ENCODE results near the gene ATP8A2.

The ATP8A2 gene

DNA sequence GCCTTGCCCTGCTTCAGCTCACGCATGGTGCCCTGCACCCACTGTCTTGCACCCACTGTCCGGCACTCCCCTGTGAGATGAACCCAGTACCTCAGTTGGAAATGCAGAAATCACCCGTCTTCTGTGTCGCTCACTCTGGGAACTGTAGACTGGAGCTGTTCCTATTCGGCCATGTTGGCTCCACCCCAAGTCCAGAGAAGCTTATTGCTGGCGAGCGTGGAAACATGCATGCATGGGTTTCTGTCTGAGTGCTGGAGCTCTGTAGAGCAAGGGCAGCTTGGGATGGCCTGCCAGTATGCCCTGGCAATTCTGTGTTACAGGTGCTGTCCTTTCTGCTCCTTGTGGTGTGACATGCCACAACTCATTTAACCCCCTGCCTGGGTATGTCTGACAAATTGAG lies 527.2 kb downstream of the ATP8A2 start:
- no peak for DNase-seq (ENCODE audit: low read depth)
- H3K4me3 ChIP-seq (ENCODE audit: low read length), result no peak overlapping the region
- TF ChIP-seq, protein P1, sequence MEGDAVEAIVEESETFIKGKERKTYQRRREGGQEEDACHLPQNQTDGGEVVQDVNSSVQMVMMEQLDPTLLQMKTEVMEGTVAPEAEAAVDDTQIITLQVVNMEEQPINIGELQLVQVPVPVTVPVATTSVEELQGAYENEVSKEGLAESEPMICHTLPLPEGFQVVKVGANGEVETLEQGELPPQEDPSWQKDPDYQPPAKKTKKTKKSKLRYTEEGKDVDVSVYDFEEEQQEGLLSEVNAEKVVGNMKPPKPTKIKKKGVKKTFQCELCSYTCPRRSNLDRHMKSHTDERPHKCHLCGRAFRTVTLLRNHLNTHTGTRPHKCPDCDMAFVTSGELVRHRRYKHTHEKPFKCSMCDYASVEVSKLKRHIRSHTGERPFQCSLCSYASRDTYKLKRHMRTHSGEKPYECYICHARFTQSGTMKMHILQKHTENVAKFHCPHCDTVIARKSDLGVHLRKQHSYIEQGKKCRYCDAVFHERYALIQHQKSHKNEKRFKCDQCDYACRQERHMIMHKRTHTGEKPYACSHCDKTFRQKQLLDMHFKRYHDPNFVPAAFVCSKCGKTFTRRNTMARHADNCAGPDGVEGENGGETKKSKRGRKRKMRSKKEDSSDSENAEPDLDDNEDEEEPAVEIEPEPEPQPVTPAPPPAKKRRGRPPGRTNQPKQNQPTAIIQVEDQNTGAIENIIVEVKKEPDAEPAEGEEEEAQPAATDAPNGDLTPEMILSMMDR (IDR thresholded peaks at IDR 0.05; ENCODE audit: insufficient read depth, low read depth, low read length, missing control alignments), result no peak

DNA sequence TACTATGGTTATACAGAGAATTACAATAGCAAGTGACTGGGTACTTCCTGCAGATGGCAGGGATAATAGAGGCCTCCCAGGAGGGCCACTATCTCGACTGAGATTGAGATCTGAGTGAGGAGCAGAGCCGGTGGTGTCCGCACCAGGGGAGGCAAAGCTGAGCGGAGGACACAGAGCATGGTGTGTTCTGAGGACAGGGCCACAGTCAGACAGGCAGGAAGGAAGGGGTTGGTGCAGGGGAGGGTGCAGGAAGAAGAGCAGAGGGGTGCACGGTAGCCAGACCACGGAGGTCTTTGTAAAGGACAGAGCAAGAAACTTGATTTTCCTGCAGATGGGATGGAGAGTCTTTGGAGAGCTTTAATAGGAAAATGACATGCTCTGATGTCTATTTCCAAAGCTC lies 527.7 kb downstream of the ATP8A2 start:
- no peak for DNase-seq (ENCODE audit: low read depth)
- TF ChIP-seq, protein P1 (IDR thresholded peaks at IDR 0.05; ENCODE audit: insufficient read depth, low read depth, low read length, missing control alignments), result no peak

DNA sequence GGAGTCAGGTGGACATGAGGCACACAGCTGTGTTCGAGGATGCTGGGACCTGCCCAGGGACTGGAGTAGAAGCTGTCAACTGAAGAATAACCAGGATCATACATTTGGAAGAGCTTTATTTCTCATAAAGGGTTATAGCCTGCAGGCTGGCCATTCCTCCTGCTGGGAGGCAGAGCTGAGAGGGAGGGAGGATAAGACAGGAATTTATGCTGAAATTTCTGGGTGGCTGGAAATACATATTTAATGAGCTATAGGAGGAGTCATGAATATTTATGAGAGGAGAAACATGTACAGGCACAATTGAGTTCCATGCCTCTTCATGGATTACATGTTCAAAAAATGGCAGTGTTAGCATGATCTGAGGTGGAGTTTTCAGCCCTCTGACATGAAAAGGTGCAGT lies 528.2 kb downstream of the ATP8A2 start:
- no peak overlapping the region for H3K4me3 ChIP-seq (ENCODE audit: low read length)
- DNase-seq (ENCODE audit: low read depth), result no peak
- TF ChIP-seq, protein P1 (IDR thresholded peaks at IDR 0.05; ENCODE audit: insufficient read depth, low read depth, low read length, missing control alignments), result no peak

More for the DNA sequence above, 527.7 kb downstream of the ATP8A2 start:
- H3K4me3 ChIP-seq (ENCODE audit: low read length), result no peak overlapping the region

DNA sequence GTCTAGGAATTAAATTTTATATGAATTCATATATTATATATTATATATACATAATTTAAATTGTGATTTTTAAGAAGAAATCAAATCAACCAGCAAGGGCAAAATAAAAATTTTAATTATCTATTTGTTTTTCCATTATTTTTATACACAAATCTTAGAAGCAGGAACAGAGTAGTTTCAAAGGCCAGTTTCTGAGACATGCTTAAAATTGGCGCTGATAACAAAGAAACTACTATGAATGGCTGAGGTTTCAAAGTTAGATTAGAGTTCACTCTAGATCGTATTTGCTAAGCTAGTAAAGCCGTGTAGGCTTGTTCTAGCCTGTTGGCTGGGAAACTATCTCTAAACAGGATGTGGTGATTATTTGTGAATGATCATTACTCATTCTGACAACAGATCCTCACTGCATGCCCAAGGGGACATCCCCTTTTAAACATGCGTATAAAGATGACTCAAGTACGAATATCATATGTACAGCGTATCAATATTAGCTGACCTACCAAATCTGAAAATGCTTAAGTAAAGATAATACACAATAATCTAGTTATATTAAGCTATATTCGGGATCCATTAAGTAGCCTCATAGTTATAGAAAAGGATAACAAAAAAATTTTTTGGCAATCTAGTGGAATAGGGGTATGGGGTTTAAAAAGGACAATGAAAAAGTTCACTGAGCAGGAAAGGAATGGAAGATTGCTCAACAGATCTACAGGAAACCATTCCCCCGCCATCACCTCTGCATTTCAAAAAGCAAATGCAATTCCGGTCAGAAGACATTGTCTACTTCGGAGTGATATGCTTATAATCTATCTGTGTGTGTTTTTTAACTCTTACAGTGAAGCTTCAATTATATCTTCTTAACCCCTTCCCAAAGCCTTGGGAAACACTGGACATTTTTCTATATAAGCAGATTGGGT lies 529.9 kb downstream of the ATP8A2 start:
- TF ChIP-seq, protein P1 (IDR thresholded peaks at IDR 0.05; ENCODE audit: insufficient read depth, low read depth, low read length, missing control alignments), result no peak
- H3K4me3 ChIP-seq (ENCODE audit: low read length), result no peak overlapping the region
- peak; percentile 97 for DNase-seq (ENCODE audit: low read depth)

DNA sequence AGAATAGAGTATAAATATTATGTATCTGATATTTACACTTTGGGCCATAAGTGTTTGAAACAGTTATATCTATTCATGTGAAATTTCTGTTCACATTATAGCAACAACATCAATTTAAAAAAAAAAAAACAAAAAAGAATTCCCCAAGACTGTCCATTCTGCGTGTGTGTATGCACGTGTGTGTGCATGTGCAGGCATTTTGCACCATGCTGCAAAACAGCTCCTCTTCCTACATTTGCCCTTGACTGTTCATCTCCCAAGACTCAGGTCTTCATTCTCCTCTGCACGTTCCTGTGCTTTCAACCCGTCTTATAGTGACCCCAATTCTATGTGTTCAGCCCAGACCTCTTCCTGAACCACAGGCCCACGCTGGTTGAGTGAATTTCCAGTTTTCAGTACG lies 530.7 kb downstream of the ATP8A2 start:
- no peak for DNase-seq (ENCODE audit: low read depth)
- TF ChIP-seq, protein P1 (IDR thresholded peaks at IDR 0.05; ENCODE audit: insufficient read depth, low read depth, low read length, missing control alignments), result no peak
- H3K4me3 ChIP-seq (ENCODE audit: low read length), result no peak overlapping the region

DNA sequence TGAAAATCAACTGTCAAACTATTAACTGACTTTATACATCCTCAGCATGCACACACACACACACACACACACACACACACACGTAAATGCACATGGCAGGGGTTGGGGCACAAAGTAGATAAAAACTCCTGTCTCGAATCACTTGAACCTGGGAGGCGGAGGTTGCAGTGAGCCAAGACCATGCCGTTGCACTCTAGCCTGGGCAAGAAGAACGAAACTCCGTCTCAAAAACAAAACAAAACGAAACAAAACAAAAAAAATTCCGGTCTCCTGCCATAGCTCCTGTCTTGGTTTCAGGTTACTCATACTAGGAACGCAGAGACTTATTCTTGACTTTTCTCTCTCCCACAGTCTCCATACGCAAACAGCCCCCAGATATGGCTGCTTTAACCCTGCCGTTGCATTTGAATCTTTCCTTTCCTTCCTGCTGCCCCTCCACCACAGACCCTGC lies 531.1 kb downstream of the ATP8A2 start:
- H3K4me3 ChIP-seq (ENCODE audit: low read length), result no peak overlapping the region
- TF ChIP-seq, protein P1 (IDR thresholded peaks at IDR 0.05; ENCODE audit: insufficient read depth, low read depth, low read length, missing control alignments), result no peak
- DNase-seq (ENCODE audit: low read depth), result peak; percentile 44
